NK-92 (cell line): ENCODE results near the gene CACNB2.
"Not testable (repeated sequence)": the region's sequence is repeated elsewhere in the genome, so short reads cannot be mapped to it uniquely, and the experiment has no call there.

Experiments
- DNase-seq: peaks from one replicate; lab custom pipeline; 2025; ENCODE audit not compliant: unreplicated experiment; lab: John Stamatoyannopoulos, UW

Gene CACNB2

GRCh38 chr10:18196806-18197550 is 56.8 kb downstream of the CACNB2 start:
- no peak for DNase-seq

DNA sequence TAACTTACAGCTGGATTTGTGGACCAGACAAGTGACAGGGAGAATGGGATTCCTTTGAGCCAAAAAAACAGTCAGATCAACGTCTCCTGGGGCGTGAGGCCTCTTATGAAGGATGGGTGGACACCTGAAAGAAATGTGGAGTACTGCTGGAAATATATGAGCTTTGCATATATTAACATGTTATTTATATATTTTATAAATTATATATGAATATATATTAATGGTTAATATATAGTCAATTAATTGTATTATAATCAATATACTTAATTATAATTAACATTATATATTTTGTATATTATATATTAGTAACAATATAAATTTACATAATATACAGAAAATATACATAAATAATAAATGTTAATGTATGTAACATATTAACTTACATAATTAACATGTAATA is 57.5 kb downstream of the CACNB2 start:
- DNase-seq = no peak

GRCh38 chr10:18201877-18202276 is 61.7 kb downstream of the CACNB2 start:
- DNase-seq = no peak

- DNase-seq = no peak
These were observed 62.6 kb downstream of the CACNB2 start for GRCh38 chr10:18202680-18203460.

DNA sequence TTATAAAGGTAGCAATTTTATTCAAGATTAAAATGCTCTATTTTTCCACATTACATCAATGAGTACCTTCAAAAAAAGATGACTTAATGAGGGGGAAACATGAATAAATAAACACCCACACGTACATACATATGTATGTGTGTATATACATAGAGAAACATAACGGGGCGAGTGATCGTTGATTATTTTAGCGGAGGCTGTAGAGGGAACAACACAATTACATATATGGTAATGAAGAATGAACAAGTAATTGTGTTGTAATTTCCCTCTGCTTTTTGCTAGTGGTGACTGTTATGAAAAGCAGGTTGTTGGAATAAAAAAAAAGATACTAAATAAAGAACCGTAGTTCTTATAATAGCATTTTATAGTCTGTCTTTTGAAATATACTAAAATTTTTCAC is 63.2 kb downstream of the CACNB2 start:
- no peak for DNase-seq

- no peak for DNase-seq
These were observed 64.0 kb downstream of the CACNB2 start for GRCh38 chr10:18204039-18204835.

DNA sequence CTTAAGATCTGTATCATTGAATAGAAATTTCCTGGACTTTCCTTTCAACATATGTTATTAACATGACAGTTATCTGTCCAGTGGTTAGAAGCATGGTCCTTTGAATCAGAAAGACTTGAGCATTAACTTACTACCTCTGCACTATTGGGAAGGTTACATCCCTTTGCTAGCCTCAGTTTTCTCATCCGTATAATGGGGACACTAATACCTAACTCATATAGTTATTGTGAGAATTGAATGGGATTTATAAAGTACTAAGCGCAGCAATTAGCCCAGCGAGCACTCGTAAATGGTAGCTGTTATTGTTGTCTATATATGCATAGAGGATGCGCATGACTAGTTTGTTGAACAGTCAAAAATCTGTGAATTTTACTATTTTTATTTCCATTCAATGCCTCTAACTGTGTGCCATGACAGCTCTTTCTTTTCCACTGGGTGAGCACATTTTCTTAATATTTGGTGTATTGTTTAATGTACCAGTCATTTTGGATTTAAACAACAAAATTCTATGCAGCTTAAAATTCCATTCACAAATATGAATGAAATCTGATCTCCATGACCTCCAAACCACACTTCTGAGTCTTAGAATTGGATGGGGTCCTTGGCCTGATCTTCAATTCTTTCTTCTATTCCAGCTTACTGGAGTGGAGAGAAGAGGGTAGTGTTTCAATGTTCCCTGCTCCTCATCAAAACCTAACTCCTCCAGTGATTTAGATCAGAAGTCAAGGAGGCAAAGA is 65.0 kb downstream of the CACNB2 start:
- DNase-seq = no peak

GRCh38 chr10:18208186-18208585 is 68.0 kb downstream of the CACNB2 start:
- not testable (repeated sequence) for DNase-seq

- DNase-seq = no peak
These were observed 69.0 kb downstream of the CACNB2 start for GRCh38 chr10:18209241-18209640.

GRCh38 chr10:18210711-18211110 is 70.5 kb downstream of the CACNB2 start:
- no peak for DNase-seq

DNA sequence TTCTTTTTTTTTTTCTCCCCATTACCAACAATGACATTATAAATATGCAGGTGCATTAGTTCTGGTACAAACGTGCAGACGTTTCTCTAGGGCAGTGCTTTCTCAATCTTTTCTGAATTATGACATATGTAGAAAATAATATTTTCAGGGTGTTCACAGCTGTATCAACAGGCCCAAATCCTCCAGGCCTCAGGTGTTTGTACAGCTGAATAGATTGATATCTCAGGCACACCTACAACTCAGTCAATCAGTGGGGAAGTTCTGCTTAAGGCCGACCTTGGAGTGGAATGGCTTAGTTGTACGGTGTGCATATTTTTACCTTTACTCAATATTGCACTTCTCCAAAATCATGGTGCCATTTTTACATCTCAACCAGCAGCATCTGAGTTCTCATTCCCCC is 71.6 kb downstream of the CACNB2 start:
- DNase-seq = no peak

- DNase-seq = no peak
These were observed 73.0 kb downstream of the CACNB2 start for GRCh38 chr10:18213271-18213670.

- no peak for DNase-seq
These were observed 74.7 kb downstream of the CACNB2 start for GRCh38 chr10:18214691-18215563.

DNA sequence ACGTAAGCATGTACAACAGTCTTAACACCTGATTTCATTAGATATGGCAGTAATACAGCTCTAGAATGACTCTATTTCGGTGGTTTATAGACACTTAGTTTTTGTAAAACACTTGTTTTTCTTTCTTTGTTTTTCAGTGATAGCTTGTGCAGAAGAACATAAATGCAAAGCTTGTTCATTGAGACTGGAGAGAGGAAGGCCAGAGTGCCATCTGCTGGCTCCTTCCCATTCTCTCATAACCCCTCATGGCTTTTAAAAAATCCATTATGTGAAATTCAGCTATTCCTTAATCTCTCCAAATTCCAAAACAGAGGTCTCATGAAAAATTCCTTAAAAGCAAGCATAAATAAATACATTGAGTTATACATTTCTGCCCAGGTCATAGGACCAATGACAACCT is 76.3 kb downstream of the CACNB2 start:
- DNase-seq = no peak

GRCh38 chr10:18217577-18217976 is 77.4 kb downstream of the CACNB2 start:
- DNase-seq = no peak

GRCh38 chr10:18219146-18219545 is 78.9 kb downstream of the CACNB2 start:
- no peak for DNase-seq

- no peak for DNase-seq
These were observed 80.9 kb downstream of the CACNB2 start for GRCh38 chr10:18221123-18221522.

DNA sequence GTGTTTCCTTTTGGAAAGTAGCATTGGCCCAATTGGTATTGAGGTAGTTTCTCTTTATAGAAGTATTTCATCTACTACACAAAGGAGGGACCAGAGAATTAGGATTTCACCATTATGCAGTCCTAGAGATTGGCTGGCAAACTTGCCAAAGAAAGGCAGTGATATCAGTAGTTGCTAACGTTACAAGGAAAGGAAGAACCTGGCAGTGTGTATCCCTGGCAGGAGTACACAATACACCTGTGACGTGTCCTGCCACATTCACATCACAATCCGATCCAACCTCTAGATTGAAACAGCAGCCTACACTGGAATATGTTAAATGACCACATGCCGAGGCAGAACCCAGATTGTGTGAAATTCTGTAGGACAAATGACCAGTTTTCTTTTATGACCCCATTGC is 81.7 kb downstream of the CACNB2 start:
- no peak for DNase-seq

- no peak for DNase-seq
These were observed 82.6 kb downstream of the CACNB2 start for GRCh38 chr10:18222866-18223265.

- DNase-seq = no peak
These were observed 83.7 kb downstream of the CACNB2 start for GRCh38 chr10:18223898-18224297.
